Nephron (organoid): ENCODE measurements around the gene ICAM2.
"Not testable (repeated sequence)": the region's sequence is repeated elsewhere in the genome, so short reads cannot be mapped to it uniquely, and the experiment has no call there.

Experiments used
- H3K27ac Mint-ChIP-seq, 3 experiments: 2 replicates each; pipeline ENCODE4 v1.8.0; 2020; ENCODE audit warnings: mixed read lengths in 3 of 3, mild to moderate bottlenecking in 2 of 3, moderate library complexity in 1 of 3
- H3K27me3 Mint-ChIP-seq: 2 replicates; pipeline ENCODE4 v1.8.0; 2021; ENCODE audit warnings: low read depth, mild to moderate bottlenecking, moderate library complexity, mixed read lengths
- H3K36me3 Mint-ChIP-seq: 2 replicates; pipeline ENCODE4 v1.8.0; 2020; ENCODE audit warnings: low read depth, mixed read lengths
- H3K4me1 Mint-ChIP-seq: 2 replicates; pipeline ENCODE4 v1.8.0; 2020; ENCODE audit warnings: mixed read lengths
- H3K4me3 Mint-ChIP-seq, 3 experiments: 2 replicates each; pipeline ENCODE4 v1.8.0; 2020; ENCODE audit warnings: mild to moderate bottlenecking in 3 of 3, mixed read lengths in 3 of 3, moderate library complexity in 2 of 3
- H3K9me3 Mint-ChIP-seq: 2 replicates; pipeline ENCODE4 v1.8.0; 2020; ENCODE audit warnings: mixed read lengths
- CTCF ChIP-seq, 3 experiments: fragments of 200-600 bp; sonication (generic); IDR thresholded peaks; one replicate each; pipeline ENCODE4 v1.5.0; 2021; ENCODE audit warnings: antibody characterized with exemption in 3 of 3; ENCODE audit not compliant: unreplicated experiment in 3 of 3

ICAM2 gene

GRCh38 chr17:64007838-64008282 is 12.6 kb downstream of the ICAM2 start:
- H3K4me3 Mint-ChIP-seq: no peak overlapping the region
- no peaks in the 10 kb centered on the region for H3K9me3 Mint-ChIP-seq
- no peak for TF ChIP-seq CTCF (IDR thresholded peaks at IDR 0.05; ENCODE audit: unreplicated experiment in 3 of 3)
- H3K4me1 Mint-ChIP-seq: peaks cover 16% of the 10 kb centered on the region
- H3K27ac Mint-ChIP-seq: peak overlapping the region in 1 of 3 experiments; percentile 51
- no peaks in the 10 kb centered on the region for H3K36me3 Mint-ChIP-seq
- H3K27me3 Mint-ChIP-seq: peaks cover 6% of the 10 kb centered on the region

- H3K4me1 Mint-ChIP-seq: peaks cover 16% of the 10 kb centered on the region
- H3K27ac Mint-ChIP-seq: peak overlapping the region in 1 of 3 experiments; percentile 51
- not testable (repeated sequence) for H3K27me3 Mint-ChIP-seq, H3K9me3 Mint-ChIP-seq, H3K36me3 Mint-ChIP-seq, H3K4me3 Mint-ChIP-seq
Measured at GRCh38 chr17:64007089-64007837, 13.2 kb downstream of the ICAM2 start.

GRCh38 chr17:64006361-64007088 is 13.9 kb downstream of the ICAM2 start:
- Mint-ChIP-seq H3K4me3 (no peak overlapping the region), H3K9me3 (no peaks in the 10 kb centered on the region), H3K27ac (no peak overlapping the region), H3K36me3 (no peaks in the 10 kb centered on the region), H3K27me3 (peaks cover 6% of the 10 kb centered on the region), H3K4me1 (peaks cover 16% of the 10 kb centered on the region)
- TF ChIP-seq CTCF (IDR thresholded peaks at IDR 0.05; ENCODE audit: unreplicated experiment in 3 of 3): no peak

- Mint-ChIP-seq H3K27me3 (peaks cover 3% of the 10 kb centered on the region), H3K9me3 (no peaks in the 10 kb centered on the region), H3K27ac (no peak overlapping the region), H3K4me1 (peaks cover 16% of the 10 kb centered on the region), H3K36me3 (no peaks in the 10 kb centered on the region), H3K4me3 (peak overlapping the region in 1 of 3 experiments; percentile 0)
- no peak for TF ChIP-seq CTCF (IDR thresholded peaks at IDR 0.05; ENCODE audit: unreplicated experiment in 3 of 3)
Measured at GRCh38 chr17:64005734-64006167, 14.7 kb downstream of the ICAM2 start.

- Mint-ChIP-seq H3K9me3 (no peaks in the 10 kb centered on the region), H3K27me3 (peaks cover 3% of the 10 kb centered on the region), H3K4me1 (peaks cover 16% of the 10 kb centered on the region), H3K27ac (no peak overlapping the region), H3K4me3 (peak overlapping the region in 1 of 3 experiments; percentile 0), H3K36me3 (no peaks in the 10 kb centered on the region)
- TF ChIP-seq CTCF (IDR thresholded peaks at IDR 0.05; ENCODE audit: unreplicated experiment in 3 of 3): no peak
Measured at GRCh38 chr17:64004903-64005733, 15.3 kb downstream of the ICAM2 start.

- peaks cover 21% of the 10 kb centered on the region for H3K4me1 Mint-ChIP-seq
- no peak overlapping the region for H3K4me3 Mint-ChIP-seq
- no peaks in the 10 kb centered on the region for H3K36me3 Mint-ChIP-seq
- H3K27ac Mint-ChIP-seq: no peak overlapping the region
- TF ChIP-seq CTCF (IDR thresholded peaks at IDR 0.05; ENCODE audit: unreplicated experiment in 3 of 3): no peak
- H3K27me3 Mint-ChIP-seq: peaks cover 5% of the 10 kb centered on the region
- no peaks in the 10 kb centered on the region for H3K9me3 Mint-ChIP-seq
Measured at GRCh38 chr17:64004218-64004770, 16.1 kb downstream of the ICAM2 start.
